ENCODE measurements around the gene FAM78B. TPM values are rescaled to one million over a fixed set of nuclear protein-coding genes. Genes with fewer than 3 reads are reported as not detected.

Gene FAM78B
- total RNA-seq, 1 experiment from 2014 or later, result not detected

DNA sequence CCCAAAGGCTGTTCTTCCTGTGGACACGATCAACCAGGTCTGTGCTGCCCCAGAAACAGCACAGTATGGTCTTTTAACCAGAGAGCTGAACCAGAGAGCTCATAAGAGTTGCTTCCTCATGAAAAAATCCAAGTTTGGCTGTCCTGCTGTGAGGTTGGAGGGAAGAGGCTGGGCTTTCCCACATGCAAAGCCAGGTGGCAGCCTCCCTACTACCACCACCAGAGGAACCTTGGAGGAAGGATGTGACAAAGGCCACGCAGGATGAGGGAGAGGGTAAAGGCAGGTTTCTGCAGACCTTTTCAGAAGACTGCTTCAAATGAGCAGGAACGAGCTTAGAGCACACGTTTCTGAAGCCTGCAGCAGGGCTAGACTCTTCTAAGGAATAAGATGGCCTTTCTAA lies 27.1 kb downstream of the FAM78B start:
- H3K27ac Mint-ChIP-seq (ENCODE audit: unreplicated experiment), result no peak overlapping the region
- intact Hi-C loops (cut with micrococcal nuclease; ENCODE audit: unreplicated experiment), result no loop called here
- POLR2A ChIA-PET, result no interaction called here

DNA sequence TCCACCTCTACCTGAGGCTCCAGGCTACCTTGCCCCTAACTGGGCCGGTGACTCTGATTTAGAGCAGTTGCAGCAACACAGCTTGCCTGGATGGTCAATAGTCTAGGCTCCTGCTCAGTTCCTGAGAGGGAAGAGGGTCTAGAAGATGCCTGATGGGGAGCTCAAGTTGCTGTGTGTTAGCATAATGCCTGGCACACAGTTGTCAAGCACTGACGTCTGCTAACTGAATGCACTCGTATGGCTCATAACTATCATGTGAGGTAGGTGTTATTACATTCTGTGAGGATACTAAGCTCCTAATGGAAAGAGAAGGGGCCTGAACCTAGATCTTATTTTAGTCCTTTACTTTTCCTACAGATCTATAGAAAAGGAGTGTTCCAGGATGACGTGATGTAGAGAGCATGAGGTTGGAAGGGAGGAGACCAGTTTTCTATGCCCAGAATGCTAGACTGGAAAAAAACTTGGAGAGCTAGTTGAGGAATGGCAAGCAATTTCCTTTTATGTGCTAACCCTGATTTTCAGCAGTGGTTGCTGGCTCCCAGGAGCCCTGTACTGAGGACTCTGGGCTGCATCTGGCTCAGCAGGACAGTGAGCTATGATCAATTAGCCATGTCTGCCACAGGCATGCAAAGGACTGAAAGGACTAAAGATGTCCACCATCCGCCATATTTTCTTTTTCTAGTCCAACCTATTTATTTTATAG lies 30.0 kb downstream of the FAM78B start:
- Histone ChIP-seq H3K9me3 (no peaks in the 10 kb centered on the region), H3K27me3 (replicated peaks; ENCODE audit: control insufficient read depth, insufficient read depth, low read length) (no peaks in the 10 kb centered on the region), H3K36me3 (ENCODE audit: control insufficient read depth, insufficient read depth, low read length) (no peaks in the 10 kb centered on the region), H3K4me1 (no peaks in the 10 kb centered on the region), H3K4me3 (ENCODE audit: low read depth, low read length) (no peak overlapping the region)
- Mint-ChIP-seq H3K27me3 (ENCODE audit: insufficient read depth, unreplicated experiment) (peaks cover 6% of the 10 kb centered on the region), H3K4me1 (ENCODE audit: low read depth, unreplicated experiment) (no peaks in the 10 kb centered on the region), H3K27ac (ENCODE audit: unreplicated experiment) (no peak overlapping the region), H3K36me3 (ENCODE audit: insufficient read depth, unreplicated experiment) (no peaks in the 10 kb centered on the region), H3K4me3 (ENCODE audit: unreplicated experiment) (no peak overlapping the region), H3K9me3 (ENCODE audit: unreplicated experiment) (no peaks in the 10 kb centered on the region)
- no TSS peak for BruUV-seq (replicated peaks)
- intact Hi-C loops (cut with micrococcal nuclease; ENCODE audit: unreplicated experiment), result no loop called here
- CTCF ChIA-PET, result no interaction called here
- DNase-seq, result no peak
- POLR2A ChIA-PET, result no interaction called here
- TF ChIP-seq, protein P1, sequence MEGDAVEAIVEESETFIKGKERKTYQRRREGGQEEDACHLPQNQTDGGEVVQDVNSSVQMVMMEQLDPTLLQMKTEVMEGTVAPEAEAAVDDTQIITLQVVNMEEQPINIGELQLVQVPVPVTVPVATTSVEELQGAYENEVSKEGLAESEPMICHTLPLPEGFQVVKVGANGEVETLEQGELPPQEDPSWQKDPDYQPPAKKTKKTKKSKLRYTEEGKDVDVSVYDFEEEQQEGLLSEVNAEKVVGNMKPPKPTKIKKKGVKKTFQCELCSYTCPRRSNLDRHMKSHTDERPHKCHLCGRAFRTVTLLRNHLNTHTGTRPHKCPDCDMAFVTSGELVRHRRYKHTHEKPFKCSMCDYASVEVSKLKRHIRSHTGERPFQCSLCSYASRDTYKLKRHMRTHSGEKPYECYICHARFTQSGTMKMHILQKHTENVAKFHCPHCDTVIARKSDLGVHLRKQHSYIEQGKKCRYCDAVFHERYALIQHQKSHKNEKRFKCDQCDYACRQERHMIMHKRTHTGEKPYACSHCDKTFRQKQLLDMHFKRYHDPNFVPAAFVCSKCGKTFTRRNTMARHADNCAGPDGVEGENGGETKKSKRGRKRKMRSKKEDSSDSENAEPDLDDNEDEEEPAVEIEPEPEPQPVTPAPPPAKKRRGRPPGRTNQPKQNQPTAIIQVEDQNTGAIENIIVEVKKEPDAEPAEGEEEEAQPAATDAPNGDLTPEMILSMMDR (IDR thresholded peaks at IDR 0.05; ENCODE audit: insufficient read depth in 1 of 2, low read depth in 1 of 2, low read length in 1 of 2, severe bottlenecking in 1 of 2, unreplicated experiment in 1 of 2), result no peak

More for the DNA sequence above, 27.1 kb downstream of the FAM78B start:
- Histone ChIP-seq H3K9me3 (no peaks in the 10 kb centered on the region), H3K4me3 (ENCODE audit: low read depth, low read length) (no peak overlapping the region), H3K27me3 (replicated peaks; ENCODE audit: control insufficient read depth, insufficient read depth, low read length) (no peaks in the 10 kb centered on the region; the same call in 1 of the 2 replicates), H3K4me1 (no peaks in the 10 kb centered on the region), H3K36me3 (ENCODE audit: control insufficient read depth, insufficient read depth, low read length) (no peaks in the 10 kb centered on the region)
- Mint-ChIP-seq H3K36me3 (ENCODE audit: insufficient read depth, unreplicated experiment) (no peaks in the 10 kb centered on the region), H3K9me3 (ENCODE audit: unreplicated experiment) (no peaks in the 10 kb centered on the region), H3K4me3 (ENCODE audit: unreplicated experiment) (no peak overlapping the region), H3K27me3 (ENCODE audit: insufficient read depth, unreplicated experiment) (peaks cover 9% of the 10 kb centered on the region), H3K4me1 (ENCODE audit: low read depth, unreplicated experiment) (no peaks in the 10 kb centered on the region)
- BruUV-seq (replicated peaks), result no TSS peak
- CTCF ChIA-PET, result no interaction called here
- TF ChIP-seq, protein P1 (IDR thresholded peaks at IDR 0.05; ENCODE audit: insufficient read depth in 1 of 2, low read depth in 1 of 2, low read length in 1 of 2, severe bottlenecking in 1 of 2, unreplicated experiment in 1 of 2), result no peak
- no peak for DNase-seq

DNA sequence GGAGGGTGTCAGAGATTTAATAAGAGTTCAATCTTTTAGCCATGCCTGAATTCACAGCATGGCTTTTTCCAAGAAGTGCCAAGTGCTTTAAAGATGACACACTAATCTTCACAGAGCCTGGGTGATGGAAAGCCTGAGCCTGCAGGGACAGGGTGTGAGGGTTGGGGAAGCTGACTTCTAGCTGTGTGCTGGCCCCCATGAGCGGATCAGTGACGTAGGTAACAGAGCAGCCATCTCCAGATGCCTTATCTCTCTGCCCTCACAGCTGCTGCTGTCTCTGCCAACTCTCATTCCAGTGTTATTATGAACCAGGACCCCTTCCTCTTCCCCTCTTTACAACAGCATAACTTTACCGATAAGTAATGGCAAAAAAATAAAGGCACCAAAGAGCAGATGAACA lies 30.6 kb downstream of the FAM78B start:
- Mint-ChIP-seq H3K9me3 (ENCODE audit: unreplicated experiment) (no peaks in the 10 kb centered on the region), H3K27ac (ENCODE audit: unreplicated experiment) (no peak overlapping the region), H3K4me1 (ENCODE audit: low read depth, unreplicated experiment) (no peaks in the 10 kb centered on the region), H3K4me3 (ENCODE audit: unreplicated experiment) (no peak overlapping the region), H3K36me3 (ENCODE audit: insufficient read depth, unreplicated experiment) (no peaks in the 10 kb centered on the region), H3K27me3 (ENCODE audit: insufficient read depth, unreplicated experiment) (peaks cover 6% of the 10 kb centered on the region)
- no peaks in the 10 kb centered on the region for H3K27me3 ChIP-seq (replicated peaks; ENCODE audit: control insufficient read depth, insufficient read depth, low read length)
- H3K4me3 ChIP-seq (ENCODE audit: low read depth, low read length), result no peak overlapping the region
- no peaks in the 10 kb centered on the region for H3K4me1 ChIP-seq
- ChIA-PET POLR2A (no interaction called here), CTCF (no interaction called here)
- no peak for DNase-seq
- TF ChIP-seq, protein P1 (IDR thresholded peaks at IDR 0.05; ENCODE audit: insufficient read depth in 1 of 2, low read depth in 1 of 2, low read length in 1 of 2, severe bottlenecking in 1 of 2, unreplicated experiment in 1 of 2), result no peak
- no peaks in the 10 kb centered on the region for H3K36me3 ChIP-seq (ENCODE audit: control insufficient read depth, insufficient read depth, low read length)
- intact Hi-C loops (cut with micrococcal nuclease; ENCODE audit: unreplicated experiment), result no loop called here
- BruUV-seq (replicated peaks), result no TSS peak
- no peaks in the 10 kb centered on the region for H3K9me3 ChIP-seq
